Nephron (organoid): Measurements from ENCODE around the gene PDLIM5.

ENCODE experiments used
- H3K27ac Mint-ChIP-seq, 3 experiments: 2 replicates each; pipeline ENCODE4 v1.8.0; 2020; ENCODE audit warnings: mixed read lengths in 3 of 3, mild to moderate bottlenecking in 2 of 3, moderate library complexity in 1 of 3
- H3K27me3 Mint-ChIP-seq: 2 replicates; pipeline ENCODE4 v1.8.0; 2021; ENCODE audit warnings: low read depth, mild to moderate bottlenecking, moderate library complexity, mixed read lengths
- H3K36me3 Mint-ChIP-seq: 2 replicates; pipeline ENCODE4 v1.8.0; 2020; ENCODE audit warnings: low read depth, mixed read lengths
- H3K4me1 Mint-ChIP-seq: 2 replicates; pipeline ENCODE4 v1.8.0; 2020; ENCODE audit warnings: mixed read lengths
- H3K4me3 Mint-ChIP-seq, 3 experiments: 2 replicates each; pipeline ENCODE4 v1.8.0; 2020; ENCODE audit warnings: mild to moderate bottlenecking in 3 of 3, mixed read lengths in 3 of 3, moderate library complexity in 2 of 3
- H3K9me3 Mint-ChIP-seq: 2 replicates; pipeline ENCODE4 v1.8.0; 2020; ENCODE audit warnings: mixed read lengths
- TF ChIP-seq, protein P1 (sequence below), 3 experiments: fragments of 200-600 bp; sonication (generic); IDR thresholded peaks; one replicate each; pipeline ENCODE4 v1.5.0; 2021; ENCODE audit warnings: antibody characterized with exemption in 3 of 3; ENCODE audit not compliant: unreplicated experiment in 3 of 3

Gene PDLIM5

GRCh38 chr4:94715726-94716125 lies 264.0 kb downstream of the PDLIM5 start:
- Mint-ChIP-seq H3K27ac (no peak overlapping the region), H3K4me1 (no peaks in the 10 kb centered on the region)
- TF ChIP-seq, protein P1, sequence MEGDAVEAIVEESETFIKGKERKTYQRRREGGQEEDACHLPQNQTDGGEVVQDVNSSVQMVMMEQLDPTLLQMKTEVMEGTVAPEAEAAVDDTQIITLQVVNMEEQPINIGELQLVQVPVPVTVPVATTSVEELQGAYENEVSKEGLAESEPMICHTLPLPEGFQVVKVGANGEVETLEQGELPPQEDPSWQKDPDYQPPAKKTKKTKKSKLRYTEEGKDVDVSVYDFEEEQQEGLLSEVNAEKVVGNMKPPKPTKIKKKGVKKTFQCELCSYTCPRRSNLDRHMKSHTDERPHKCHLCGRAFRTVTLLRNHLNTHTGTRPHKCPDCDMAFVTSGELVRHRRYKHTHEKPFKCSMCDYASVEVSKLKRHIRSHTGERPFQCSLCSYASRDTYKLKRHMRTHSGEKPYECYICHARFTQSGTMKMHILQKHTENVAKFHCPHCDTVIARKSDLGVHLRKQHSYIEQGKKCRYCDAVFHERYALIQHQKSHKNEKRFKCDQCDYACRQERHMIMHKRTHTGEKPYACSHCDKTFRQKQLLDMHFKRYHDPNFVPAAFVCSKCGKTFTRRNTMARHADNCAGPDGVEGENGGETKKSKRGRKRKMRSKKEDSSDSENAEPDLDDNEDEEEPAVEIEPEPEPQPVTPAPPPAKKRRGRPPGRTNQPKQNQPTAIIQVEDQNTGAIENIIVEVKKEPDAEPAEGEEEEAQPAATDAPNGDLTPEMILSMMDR (IDR thresholded peaks at IDR 0.05; ENCODE audit: unreplicated experiment in 3 of 3), result no peak

More at GRCh38 chr4:94715726-94716125, 264.0 kb downstream of the PDLIM5 start:
- peaks cover 8% of the 10 kb centered on the region for H3K9me3 Mint-ChIP-seq
- H3K36me3 Mint-ChIP-seq, result no peaks in the 10 kb centered on the region
- H3K4me3 Mint-ChIP-seq, result no peak overlapping the region
- no peaks in the 10 kb centered on the region for H3K27me3 Mint-ChIP-seq
